GM12878 (cell line): ENCODE results near the gene HDAC9. TPM values are rescaled to one million over a fixed set of nuclear protein-coding genes. Genes with fewer than 3 reads are reported as not detected.

Experiments used
- ATAC-seq: fragments of 200-7000 bp; cut with Tn5 transposase; 3 replicates; pipeline ENCODE4 v1.9.1; 2020; ENCODE audit warnings: mild to moderate bottlenecking, moderate library complexity
- BruUV-seq: library from RNA; stranded (reverse); fragments of 400-500 nt; replicated peaks from 2 replicates; lab custom pipeline; 2021; lab: Mats Ljungman, UMichigan
- CTCF ChIA-PET: fragments of 300-600 bp; sonication (Branson Sonifier 250); formaldehyde crosslinking; extraction: SDS; loops from one replicate; lab custom pipeline; 2021; ENCODE audit warnings: inconsistent platforms; lab: Yijun Ruan, JAX
- POLR2A ChIA-PET: fragments of 350-600 bp; formaldehyde crosslinking; extraction: SDS; loops from one replicate; lab custom pipeline; 2021; ENCODE audit warnings: inconsistent platforms; lab: Charles Lee
- RAD21 ChIA-PET: fragments of 300-600 bp; sonication (Branson Sonifier 250); formaldehyde crosslinking; loops from one replicate; lab custom pipeline; 2023; ENCODE audit warnings: antibody characterized with exemption; ENCODE audit not compliant: unreplicated experiment; lab: Charles Lee
- SMC1A ChIA-PET: fragments of 300-600 bp; sonication (Branson Sonifier 250); formaldehyde crosslinking; loops from one replicate; lab custom pipeline; 2023; ENCODE audit not compliant: unreplicated experiment, uncharacterized antibody; lab: Charles Lee
- DNase-seq: peaks from one replicate; pipeline ENCODE4 v3.0.0-alpha.2; 2011; ENCODE audit warnings: low read depth, low spot score
- FAIRE-seq: peaks from 3 replicates; lab custom pipeline; 2011; peaks lifted over from hg19 to GRCh38; lab: Jason Lieb, UNC
- H2AFZ ChIP-seq: 2 replicates; pipeline ENCODE4 v1.6.0; 2011; ENCODE audit warnings: low read depth, low read length, control low read depth; ENCODE audit not compliant: control insufficient read depth
- H3K27ac ChIP-seq: 2 replicates; pipeline ENCODE4 v1.5.1; 2011; ENCODE audit warnings: control low read depth; ENCODE audit not compliant: control insufficient read depth, insufficient read depth
- H3K27me3 ChIP-seq, 2 experiments: replicated peaks in 1 of 2; 2 replicates each; pipeline versions ENCODE4 v1.6.0 to v1.6.1; 2011; ENCODE audit warnings: low read length in 1 of 2; ENCODE audit not compliant: control insufficient read depth in 2 of 2, insufficient read depth in 2 of 2
- H3K36me3 ChIP-seq, 2 experiments: 2 replicates each; pipeline ENCODE4 v1.5.1; 2011; ENCODE audit warnings: low read length in 1 of 2; ENCODE audit not compliant: control insufficient read depth in 2 of 2, insufficient read depth in 2 of 2
- H3K4me1 ChIP-seq: 2 replicates; pipeline ENCODE4 v1.6.1; 2011; ENCODE audit warnings: mild to moderate bottlenecking, low read length, moderate library complexity, mixed read lengths; ENCODE audit not compliant: control insufficient read depth, insufficient read depth
- H3K4me2 ChIP-seq: 2 replicates; pipeline ENCODE4 v1.6.0; 2011; ENCODE audit warnings: control low read depth; ENCODE audit not compliant: control insufficient read depth, insufficient read depth
- H3K4me3 ChIP-seq: fragments of 200-600 bp; sonication (generic); 2 replicates; pipeline ENCODE4 v1.5.1; 2016
- H3K79me2 ChIP-seq: 2 replicates; pipeline ENCODE4 v1.6.0; 2011; ENCODE audit warnings: low read length; ENCODE audit not compliant: control insufficient read depth, insufficient read depth
- H3K9ac ChIP-seq: 2 replicates; pipeline ENCODE4 v1.8.0; 2011; ENCODE audit warnings: low read length, control low read depth, mixed read lengths; ENCODE audit not compliant: control insufficient read depth, insufficient read depth
- H3K9me3 ChIP-seq: replicated peaks from 3 replicates; pipeline ENCODE4 v1.5.1; 2011; ENCODE audit warnings: mild to moderate bottlenecking, low read length; ENCODE audit not compliant: control insufficient read depth, insufficient read depth
- H4K20me1 ChIP-seq: 2 replicates; pipeline ENCODE4 v1.6.0; 2011; ENCODE audit not compliant: control insufficient read depth, insufficient read depth
- BCL3 ChIP-seq: IDR thresholded peaks from 2 replicates; pipeline ENCODE4 v1.6.1; 2011; ENCODE audit warnings: borderline replicate concordance, low read depth, mild to moderate bottlenecking, moderate library complexity, low read length; ENCODE audit not compliant: insufficient read depth, poor library complexity, severe bottlenecking
- MLLT1 ChIP-seq: fragments of 450-650 bp; IDR thresholded peaks from 2 replicates; pipeline ENCODE4 v1.6.1; 2016; ENCODE audit warnings: mild to moderate bottlenecking
- MTA3 ChIP-seq: IDR thresholded peaks from 2 replicates; pipeline ENCODE4 v1.6.1; 2012; ENCODE audit warnings: low read length, inconsistent platforms, borderline replicate concordance
- NBN ChIP-seq: fragments of 450-650 bp; IDR thresholded peaks from 2 replicates; pipeline ENCODE4 v1.6.1; 2016
- NFXL1 ChIP-seq: fragments of 450-650 bp; IDR thresholded peaks from 2 replicates; pipeline ENCODE4 v1.6.1; 2017; ENCODE audit warnings: antibody characterized with exemption, mild to moderate bottlenecking, borderline replicate concordance
- NRF1 ChIP-seq: conservative IDR thresholded peaks from 2 replicates; pipeline ENCODE4 v1.6.1; 2011; ENCODE audit warnings: mild to moderate bottlenecking, low read depth, low read length, improper control_type of control experiment
- RB1 ChIP-seq: fragments of 450-650 bp; formaldehyde crosslinking; IDR thresholded peaks from 2 replicates; pipeline ENCODE4 v1.6.1; 2017; ENCODE audit warnings: mild to moderate bottlenecking, borderline replicate concordance
- RBBP5 ChIP-seq: fragments of 200-600 bp; sonication (generic); conservative IDR thresholded peaks from 2 replicates; pipeline ENCODE4 v1.6.1; 2016
- TCF3 ChIP-seq: IDR thresholded peaks from 2 replicates; pipeline ENCODE4 v1.6.1; 2012; ENCODE audit warnings: low read depth, mild to moderate bottlenecking, low read length, borderline replicate concordance; ENCODE audit not compliant: insufficient read depth
- TCF7 ChIP-seq: IDR thresholded peaks from 2 replicates; pipeline ENCODE4 v1.6.1; 2014; ENCODE audit warnings: antibody characterized with exemption, borderline replicate concordance
- USF1 ChIP-seq: IDR thresholded peaks from 2 replicates; pipeline ENCODE4 v1.6.1; 2011; ENCODE audit warnings: borderline replicate concordance, low read depth, mild to moderate bottlenecking, moderate library complexity, mixed read lengths, low read length; ENCODE audit not compliant: insufficient read depth; ENCODE audit errors: extremely low read length
- WRNIP1 ChIP-seq: IDR thresholded peaks from 2 replicates; pipeline ENCODE4 v1.6.1; 2011; ENCODE audit warnings: low read depth, low read length, improper control_type of control experiment, borderline replicate concordance
- ZNF207 ChIP-seq: fragments of 450-650 bp; IDR thresholded peaks from 2 replicates; pipeline ENCODE4 v1.6.1; 2014; ENCODE audit warnings: antibody characterized with exemption, mild to moderate bottlenecking, borderline replicate concordance
- ZNF274 ChIP-seq: IDR thresholded peaks from one replicate; pipeline ENCODE4 v1.8.0; 2011; ENCODE audit not compliant: insufficient read length, insufficient read depth
- WGBS: methylation state at CpG from one replicate; pipeline ENCODE4 v1.1.6; 2016; ENCODE audit warnings: low lambda C conversion rate; ENCODE audit not compliant: insufficient replicate concordance, insufficient coverage; ENCODE audit errors: missing lambda C conversion rate; 5-methylcytosine and 5-hydroxymethylcytosine counted together
- in situ Hi-C: fragments of 300-500 bp; cut with MboI; formaldehyde crosslinking; loops from 9 replicates; pipeline ENCODE4 v1.14.3; 2018; ENCODE audit warnings: mixed read lengths
- intact Hi-C: fragments of 100-400 bp; cut with micrococcal nuclease; formaldehyde crosslinking; loops from one replicate; pipeline ENCODE4 v1.14.2; 2022; ENCODE audit not compliant: unreplicated experiment
- polyA plus RNA-seq, 11 experiments: library from polyadenylated mRNA; depleted of rRNA in 4 of 11; unstranded in 6 of 11; stranded (reverse) in 5 of 11; fragments of >200 nt; fragmentation: Nextera tagmentation in 4 of 11; fragmentation: Illumina TruSeq in 1 of 11; extraction: Ambion mirVana in 4 of 11; extraction: Trizol in 1 of 11; gene quantifications; 1 replicate in 1 of 11; 2 replicates in 10 of 11; pipeline versions ENCODE4 v1.2.1 to v1.2.3, GENCODE V29; 2011 to 2016; ENCODE audit warnings: inconsistent platforms in 2 of 11, missing spikeins in 2 of 11, low read depth in 1 of 11
- total RNA-seq, 4 experiments: library from RNA; depleted of rRNA in 3 of 4; stranded (reverse); fragments of >200 nt in 3 of 4; fragmentation: Illumina TruSeq in 1 of 4; extraction: Trizol in 1 of 4; gene quantifications; 2 replicates each; pipeline versions ENCODE4 v1.2.1 to v1.2.3, GENCODE V29; 2013 to 2021
- TF ChIP-seq, protein P1 (sequence below): fragments of 150-350 bp; IDR thresholded peaks from 2 replicates; pipeline ENCODE4 v1.6.1; 2016; ENCODE audit warnings: low read depth, low read length
- TF ChIP-seq, protein P2 (sequence below): IDR thresholded peaks from 2 replicates; pipeline ENCODE4 v1.6.1; 2012; ENCODE audit warnings: low read depth, low read length, improper control_type of control experiment
- TF ChIP-seq, protein P3 (sequence below): fragments of 450-650 bp; IDR thresholded peaks from 2 replicates; pipeline ENCODE4 v1.6.1; 2016; ENCODE audit warnings: mild to moderate bottlenecking

The HDAC9 gene
- total and polyA plus RNA-seq, 10 of the 15 experiments (the other 5 are each of a cell fraction or from before 2014, with no cell fraction given) = 0.73 to 12.8 (median 0.92) TPM

GRCh38 chr7:18481776-18482175 is 13.8 kb upstream of the HDAC9 start:
- ChIA-PET RAD21 (no interaction called here), SMC1A (no interaction called here), POLR2A (interaction anchor here (0.7 to 1.0 kb wide), 2 partner anchors 14 to 207 kb away, joined by 3 read pairs; partner anchors contain the start of gene HDAC9), CTCF (no interaction called here)
- no peaks in the 10 kb centered on the region for H3K27me3 ChIP-seq
- H3K9me3 ChIP-seq = no peaks in the 10 kb centered on the region
- intact Hi-C loops = no loop called here
- no peak overlapping the region for H3K27ac ChIP-seq
- DNase-seq = no peak
- ATAC-seq = no peak
- H3K4me2 ChIP-seq = no peak overlapping the region
- no peaks in the 10 kb centered on the region for H4K20me1 ChIP-seq
- in situ Hi-C loops = no loop called here
- BruUV-seq = no TSS peak
- H3K79me2 ChIP-seq = no peaks in the 10 kb centered on the region
- H2AFZ ChIP-seq = no peak overlapping the region
- H3K36me3 ChIP-seq = no peaks in the 10 kb centered on the region
- no peak overlapping the region for H3K4me3 ChIP-seq
- H3K9ac ChIP-seq = no peak overlapping the region
- no peaks in the 10 kb centered on the region for H3K4me1 ChIP-seq
- FAIRE-seq = no peak
- 89% methylated on average over 1 of the region's 1 CpG for WGBS
- no peak for TF ChIP-seq NRF1
- TF ChIP-seq RBBP5 = no peak
- TF ChIP-seq BCL3 = no peak
- TF ChIP-seq NBN = no peak
- TF ChIP-seq RB1 = no peak
- TF ChIP-seq NFXL1 = no peak
- no peak for TF ChIP-seq WRNIP1
- TF ChIP-seq, protein P1, sequence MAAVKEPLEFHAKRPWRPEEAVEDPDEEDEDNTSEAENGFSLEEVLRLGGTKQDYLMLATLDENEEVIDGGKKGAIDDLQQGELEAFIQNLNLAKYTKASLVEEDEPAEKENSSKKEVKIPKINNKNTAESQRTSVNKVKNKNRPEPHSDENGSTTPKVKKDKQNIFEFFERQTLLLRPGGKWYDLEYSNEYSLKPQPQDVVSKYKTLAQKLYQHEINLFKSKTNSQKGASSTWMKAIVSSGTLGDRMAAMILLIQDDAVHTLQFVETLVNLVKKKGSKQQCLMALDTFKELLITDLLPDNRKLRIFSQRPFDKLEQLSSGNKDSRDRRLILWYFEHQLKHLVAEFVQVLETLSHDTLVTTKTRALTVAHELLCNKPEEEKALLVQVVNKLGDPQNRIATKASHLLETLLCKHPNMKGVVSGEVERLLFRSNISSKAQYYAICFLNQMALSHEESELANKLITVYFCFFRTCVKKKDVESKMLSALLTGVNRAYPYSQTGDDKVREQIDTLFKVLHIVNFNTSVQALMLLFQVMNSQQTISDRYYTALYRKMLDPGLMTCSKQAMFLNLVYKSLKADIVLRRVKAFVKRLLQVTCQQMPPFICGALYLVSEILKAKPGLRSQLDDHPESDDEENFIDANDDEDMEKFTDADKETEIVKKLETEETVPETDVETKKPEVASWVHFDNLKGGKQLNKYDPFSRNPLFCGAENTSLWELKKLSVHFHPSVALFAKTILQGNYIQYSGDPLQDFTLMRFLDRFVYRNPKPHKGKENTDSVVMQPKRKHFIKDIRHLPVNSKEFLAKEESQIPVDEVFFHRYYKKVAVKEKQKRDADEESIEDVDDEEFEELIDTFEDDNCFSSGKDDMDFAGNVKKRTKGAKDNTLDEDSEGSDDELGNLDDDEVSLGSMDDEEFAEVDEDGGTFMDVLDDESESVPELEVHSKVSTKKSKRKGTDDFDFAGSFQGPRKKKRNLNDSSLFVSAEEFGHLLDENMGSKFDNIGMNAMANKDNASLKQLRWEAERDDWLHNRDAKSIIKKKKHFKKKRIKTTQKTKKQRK = no peak
- TF ChIP-seq, protein P2, sequence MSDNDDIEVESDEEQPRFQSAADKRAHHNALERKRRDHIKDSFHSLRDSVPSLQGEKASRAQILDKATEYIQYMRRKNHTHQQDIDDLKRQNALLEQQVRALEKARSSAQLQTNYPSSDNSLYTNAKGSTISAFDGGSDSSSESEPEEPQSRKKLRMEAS = no peak
- no peak for TF ChIP-seq USF1
- TF ChIP-seq TCF7 = no peak
- TF ChIP-seq MTA3 = no peak
- TF ChIP-seq, protein P3, sequence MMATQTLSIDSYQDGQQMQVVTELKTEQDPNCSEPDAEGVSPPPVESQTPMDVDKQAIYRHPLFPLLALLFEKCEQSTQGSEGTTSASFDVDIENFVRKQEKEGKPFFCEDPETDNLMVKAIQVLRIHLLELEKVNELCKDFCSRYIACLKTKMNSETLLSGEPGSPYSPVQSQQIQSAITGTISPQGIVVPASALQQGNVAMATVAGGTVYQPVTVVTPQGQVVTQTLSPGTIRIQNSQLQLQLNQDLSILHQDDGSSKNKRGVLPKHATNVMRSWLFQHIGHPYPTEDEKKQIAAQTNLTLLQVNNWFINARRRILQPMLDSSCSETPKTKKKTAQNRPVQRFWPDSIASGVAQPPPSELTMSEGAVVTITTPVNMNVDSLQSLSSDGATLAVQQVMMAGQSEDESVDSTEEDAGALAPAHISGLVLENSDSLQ = no peak
- TF ChIP-seq MLLT1 = no peak
- no peak for TF ChIP-seq TCF3
- TF ChIP-seq ZNF207 = no peak
- TF ChIP-seq ZNF274 = no peak
